ENCODE data around the gene SBK2. TPM values are rescaled to one million over a fixed set of nuclear protein-coding genes. Genes with fewer than 3 reads are reported as not detected.

The SBK2 gene
- total and polyA plus RNA-seq, 9 of the 15 experiments (the other 6 are each of a cell fraction or from before 2014, with no cell fraction given): not detected

DNA sequence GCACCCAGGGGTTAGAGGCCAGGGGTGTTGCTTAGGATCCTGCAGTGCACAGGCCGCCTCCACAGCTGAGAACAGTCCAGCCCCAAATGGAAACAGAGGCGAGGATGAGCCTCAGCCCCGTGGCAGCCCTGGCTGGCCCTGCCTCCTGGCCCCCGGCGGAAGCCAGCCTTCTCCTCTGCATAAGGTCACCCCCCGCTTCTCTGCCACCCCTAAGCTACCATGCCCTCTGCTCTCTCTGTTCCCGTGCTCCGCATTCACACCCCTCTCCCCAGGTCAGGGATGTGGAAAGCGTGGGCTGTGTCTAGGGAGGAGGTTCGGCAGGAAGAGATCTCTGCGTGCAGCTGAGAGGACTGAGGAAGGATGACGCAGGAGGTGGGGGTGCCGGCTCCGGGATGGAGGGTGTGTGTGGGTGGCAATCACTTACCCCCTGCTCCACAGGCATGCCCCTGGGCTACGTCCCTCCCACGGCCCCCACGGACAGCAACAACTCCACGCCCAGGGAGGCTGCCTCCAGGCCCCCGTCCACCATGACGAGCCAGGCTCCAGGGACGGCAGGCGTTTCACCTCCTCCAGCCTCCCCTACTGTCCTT is 42.7 kb downstream of the SBK2 start:
- no TSS peak for BruUV-seq (replicated peaks)
- in situ Hi-C loops (cut with MboI) (no loop called here), intact Hi-C loops (cut with micrococcal nuclease) (no loop called here)
- POLR2A ChIA-PET: interaction anchor here (0.7 to 2.8 kb wide), 3 partner anchors 9 to 143 kb away, joined by 3 to 12 read pairs (median 11); partner anchors contain the start of gene NAT14
- DNase-seq (ENCODE audit: extremely low read depth in 1 of 4, low spot score in 3 of 4): peak; percentile 61 to 82 (median 74)
- no peak overlapping the region; the same call in 2 of the 3 replicates for H3K27ac ChIP-seq (ENCODE audit: extremely low read depth, low read depth, low read length)
- peak; percentile 64 for ATAC-seq
- peak overlapping the region; percentile 38 to 74; a peak in 3 of 4 replicates for H3K9ac ChIP-seq (ENCODE audit: insufficient read depth in 1 of 2, low read depth in 2 of 2, low read length in 2 of 2)
- peak overlapping the region; percentile 22 for H3K4me3 ChIP-seq
- H3K27me3 ChIP-seq (ENCODE audit: control insufficient read depth in 2 of 2, insufficient read depth in 2 of 2, low read length in 2 of 2): peaks cover 0 to 4% of the 10 kb centered on the region in 2 experiments; a peak in 1 of 5 replicates
- H3K36me3 ChIP-seq (ENCODE audit: control insufficient read depth, insufficient read depth, low read length): no peaks in the 10 kb centered on the region
- no peaks in the 10 kb centered on the region for H3K9me3 ChIP-seq (replicated peaks; ENCODE audit: control insufficient read depth, insufficient read depth, low read depth, low read length)
- H4K20me1 ChIP-seq (replicated peaks; ENCODE audit: control insufficient read depth, insufficient read depth, low read length): no peaks in the 10 kb centered on the region
- H3K4me2 ChIP-seq (ENCODE audit: insufficient read depth, low read length): peak overlapping the region; percentile 78
- H2AFZ ChIP-seq (ENCODE audit: low read depth, low read length): peak overlapping the region; percentile 93
- FAIRE-seq: no peak
- peaks cover 12 to 48% of the 10 kb centered on the region in 2 experiments for H3K4me1 ChIP-seq (replicated peaks in 1 of 2; ENCODE audit: control insufficient read depth in 2 of 2, insufficient read depth in 2 of 2, low read length in 2 of 2)
- CTCF ChIA-PET (ENCODE audit: low intra/inter-chr PET ratio): no interaction called here
- no peaks in the 10 kb centered on the region for H3K9me1 ChIP-seq (ENCODE audit: control insufficient read depth, insufficient read depth, low read length)
- no peaks in the 10 kb centered on the region for H3K79me2 ChIP-seq (ENCODE audit: control insufficient read depth, insufficient read depth, low read length)
- WGBS (ENCODE audit: insufficient coverage, low coverage, missing lambda C conversion rate): 16% methylated on average over 21 of the region's 22 CpGs
- TF ChIP-seq, protein P1, sequence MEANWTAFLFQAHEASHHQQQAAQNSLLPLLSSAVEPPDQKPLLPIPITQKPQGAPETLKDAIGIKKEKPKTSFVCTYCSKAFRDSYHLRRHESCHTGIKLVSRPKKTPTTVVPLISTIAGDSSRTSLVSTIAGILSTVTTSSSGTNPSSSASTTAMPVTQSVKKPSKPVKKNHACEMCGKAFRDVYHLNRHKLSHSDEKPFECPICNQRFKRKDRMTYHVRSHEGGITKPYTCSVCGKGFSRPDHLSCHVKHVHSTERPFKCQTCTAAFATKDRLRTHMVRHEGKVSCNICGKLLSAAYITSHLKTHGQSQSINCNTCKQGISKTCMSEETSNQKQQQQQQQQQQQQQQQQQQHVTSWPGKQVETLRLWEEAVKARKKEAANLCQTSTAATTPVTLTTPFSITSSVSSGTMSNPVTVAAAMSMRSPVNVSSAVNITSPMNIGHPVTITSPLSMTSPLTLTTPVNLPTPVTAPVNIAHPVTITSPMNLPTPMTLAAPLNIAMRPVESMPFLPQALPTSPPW (CRISPR knock-in tag; IDR thresholded peaks at IDR 0.05): peak; percentile 48
- TF ChIP-seq FOXK1 (CRISPR knock-in tag; IDR thresholded peaks at IDR 0.05; ENCODE audit: borderline replicate concordance): no peak
- no peak for TF ChIP-seq FOXP1 (CRISPR knock-in tag; IDR thresholded peaks at IDR 0.05)
- peak; percentile 67 for TF ChIP-seq POLR2G (IDR thresholded peaks at IDR 0.05; ENCODE audit: low read depth, low read length)
- TF ChIP-seq, protein P2, sequence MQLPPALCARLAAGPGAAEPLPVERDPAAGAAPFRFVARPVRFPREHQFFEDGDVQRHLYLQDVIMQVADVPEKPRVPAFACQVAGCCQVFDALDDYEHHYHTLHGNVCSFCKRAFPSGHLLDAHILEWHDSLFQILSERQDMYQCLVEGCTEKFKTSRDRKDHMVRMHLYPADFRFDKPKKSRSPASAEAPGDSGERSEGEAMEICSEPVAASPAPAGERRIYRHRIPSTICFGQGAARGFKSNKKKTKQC (CRISPR knock-in tag; IDR thresholded peaks at IDR 0.05): no peak
- TF ChIP-seq TRIM28 (IDR thresholded peaks at IDR 0.05): no peak
- TF ChIP-seq, protein P3, sequence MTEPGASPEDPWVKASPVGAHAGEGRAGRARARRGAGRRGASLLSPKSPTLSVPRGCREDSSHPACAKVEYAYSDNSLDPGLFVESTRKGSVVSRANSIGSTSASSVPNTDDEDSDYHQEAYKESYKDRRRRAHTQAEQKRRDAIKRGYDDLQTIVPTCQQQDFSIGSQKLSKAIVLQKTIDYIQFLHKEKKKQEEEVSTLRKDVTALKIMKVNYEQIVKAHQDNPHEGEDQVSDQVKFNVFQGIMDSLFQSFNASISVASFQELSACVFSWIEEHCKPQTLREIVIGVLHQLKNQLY (CRISPR knock-in tag; conservative IDR thresholded peaks at IDR 0.05): no peak
- peak; percentile 13; the same call in 1 of the 2 replicates for TF ChIP-seq NFE2 (IDR thresholded peaks at IDR 0.05; ENCODE audit: low read depth)
- no peak for TF ChIP-seq ZSCAN29 (IDR thresholded peaks at IDR 0.05)
- TF ChIP-seq RBM25 (IDR thresholded peaks at IDR 0.05; ENCODE audit: low read depth, low read length, severe bottlenecking): no peak
- TF ChIP-seq U2AF1 (optimal IDR thresholded peaks at IDR 0.05; ENCODE audit: low read depth, low read length): no peak
- TF ChIP-seq ZNF444 (CRISPR knock-in tag; IDR thresholded peaks at IDR 0.05): no peak
- TF ChIP-seq NBN (IDR thresholded peaks at IDR 0.05; ENCODE audit: low read depth): no peak
- no peak for TF ChIP-seq ZNF561 (CRISPR knock-in tag; conservative IDR thresholded peaks at IDR 0.05)
- TF ChIP-seq, protein P4, sequence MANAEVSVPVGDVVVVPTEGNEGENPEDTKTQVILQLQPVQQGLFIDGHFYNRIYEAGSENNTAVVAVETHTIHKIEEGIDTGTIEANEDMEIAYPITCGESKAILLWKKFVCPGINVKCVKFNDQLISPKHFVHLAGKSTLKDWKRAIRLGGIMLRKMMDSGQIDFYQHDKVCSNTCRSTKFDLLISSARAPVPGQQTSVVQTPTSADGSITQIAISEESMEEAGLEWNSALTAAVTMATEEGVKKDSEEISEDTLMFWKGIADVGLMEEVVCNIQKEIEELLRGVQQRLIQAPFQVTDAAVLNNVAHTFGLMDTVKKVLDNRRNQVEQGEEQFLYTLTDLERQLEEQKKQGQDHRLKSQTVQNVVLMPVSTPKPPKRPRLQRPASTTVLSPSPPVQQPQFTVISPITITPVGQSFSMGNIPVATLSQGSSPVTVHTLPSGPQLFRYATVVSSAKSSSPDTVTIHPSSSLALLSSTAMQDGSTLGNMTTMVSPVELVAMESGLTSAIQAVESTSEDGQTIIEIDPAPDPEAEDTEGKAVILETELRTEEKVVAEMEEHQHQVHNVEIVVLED (CRISPR knock-in tag; IDR thresholded peaks at IDR 0.05): no peak
- TF ChIP-seq SMARCA5 (IDR thresholded peaks at IDR 0.05): no peak
- no peak for TF ChIP-seq PTTG1 (tag; IDR thresholded peaks at IDR 0.05; ENCODE audit: low read depth)
